WTC11 (cell line): Measurements from ENCODE around the gene TPCN2. TPM values are rescaled to one million over a fixed set of nuclear protein-coding genes. Genes with fewer than 3 reads are reported as not detected.

Experiments
- ATAC-seq: fragments of 200-7000 bp; cut with Tn5 transposase; 2 replicates; pipeline ENCODE4 v1.10.0; 2021; ENCODE audit warnings: mild to moderate bottlenecking, moderate library complexity
- CTCF ChIA-PET: fragments of 300-600 bp; sonication (Branson Sonifier 250); formaldehyde crosslinking; loops from one replicate; lab custom pipeline; 2021; ENCODE audit warnings: antibody characterized with exemption; lab: Charles Lee
- POLR2A ChIA-PET: fragments of 350-600 bp; sonication (Branson Sonifier 250); formaldehyde crosslinking; loops from one replicate; lab custom pipeline; 2021; ENCODE audit warnings: antibody characterized with exemption; lab: Charles Lee
- DNase-seq: peaks from one replicate; pipeline ENCODE4 v3.0.0; 2021; ENCODE audit warnings: low spot score
- H3K27ac Mint-ChIP-seq: 2 replicates; pipeline ENCODE4 v1.8.0; 2021; ENCODE audit warnings: mixed read lengths
- H3K27me3 Mint-ChIP-seq: 2 replicates; pipeline ENCODE4 v1.8.0; 2021; ENCODE audit warnings: low read depth, mild to moderate bottlenecking, moderate library complexity, mixed read lengths
- H3K36me3 Mint-ChIP-seq: 2 replicates; pipeline ENCODE4 v1.8.0; 2021; ENCODE audit warnings: mixed read lengths
- H3K4me1 Mint-ChIP-seq: 2 replicates; pipeline ENCODE4 v1.8.0; 2022; ENCODE audit warnings: mixed read lengths
- H3K4me3 Mint-ChIP-seq: 2 replicates; pipeline ENCODE4 v1.8.0; 2021; ENCODE audit warnings: mild to moderate bottlenecking, moderate library complexity, mixed read lengths
- H3K9me3 Mint-ChIP-seq: 2 replicates; pipeline ENCODE4 v1.8.0; 2021; ENCODE audit warnings: mixed read lengths
- FOXK1 ChIP-seq: sonication (generic); formaldehyde crosslinking; IDR thresholded peaks from 2 replicates; pipeline ENCODE4 v1.8.0; 2022; ENCODE audit warnings: mild to moderate bottlenecking, moderate library complexity, missing genetic modification reagents
- GRHL2 ChIP-seq: fragments of 250-450 bp; sonication (Bioruptor Pico); IDR thresholded peaks from 2 replicates; pipeline ENCODE4 v1.8.0; 2022; ENCODE audit warnings: mild to moderate bottlenecking, moderate library complexity; ENCODE audit not compliant: insufficient replicate concordance, severe bottlenecking
- KAT7 ChIP-seq: sonication (generic); formaldehyde crosslinking; IDR thresholded peaks from 2 replicates; pipeline ENCODE4 v1.8.1; 2023; ENCODE audit warnings: missing genetic modification reagents, mild to moderate bottlenecking, borderline replicate concordance
- NFE2L1 ChIP-seq: sonication (generic); formaldehyde crosslinking; IDR thresholded peaks from 2 replicates; pipeline ENCODE4 v1.8.1; 2023; ENCODE audit warnings: missing genetic modification reagents
- SOX15 ChIP-seq: fragments of 250-450 bp; sonication (Bioruptor Pico); IDR thresholded peaks from 2 replicates; pipeline ENCODE4 v1.9.0; 2021; ENCODE audit warnings: mild to moderate bottlenecking
- TEAD4 ChIP-seq: sonication (generic); formaldehyde crosslinking; IDR thresholded peaks from 2 replicates; pipeline ENCODE4 v1.8.0; 2022; ENCODE audit warnings: mild to moderate bottlenecking, missing genetic modification reagents
- ZNF232 ChIP-seq: sonication (generic); formaldehyde crosslinking; IDR thresholded peaks from 2 replicates; pipeline ENCODE4 v1.8.0; 2022; ENCODE audit warnings: mild to moderate bottlenecking, missing genetic modification reagents
- ZNF263 ChIP-seq: sonication (generic); formaldehyde crosslinking; IDR thresholded peaks from 2 replicates; pipeline ENCODE4 v1.8.1; 2022; ENCODE audit warnings: low read depth, mild to moderate bottlenecking, moderate library complexity, missing genetic modification reagents
- ZNF317 ChIP-seq: sonication (generic); formaldehyde crosslinking; IDR thresholded peaks from 2 replicates; pipeline ENCODE4 v1.8.1; 2023; ENCODE audit warnings: low read depth, mild to moderate bottlenecking, moderate library complexity, missing genetic modification reagents, borderline replicate concordance
- ZNF423 ChIP-seq: fragments of 250-450 bp; sonication (Bioruptor Pico); IDR thresholded peaks from 2 replicates; pipeline ENCODE4 v2.1.2; 2022; ENCODE audit warnings: mild to moderate bottlenecking, moderate library complexity
- total RNA-seq: library from RNA; stranded (reverse); gene quantifications from 3 replicates; pipeline ENCODE4 v1.2.3, GENCODE V29; 2021
- TF ChIP-seq, protein P1 (sequence below): sonication (generic); formaldehyde crosslinking; IDR thresholded peaks from 2 replicates; pipeline ENCODE4 v1.8.0; 2022; ENCODE audit warnings: mild to moderate bottlenecking, missing genetic modification reagents
- TF ChIP-seq, protein P2 (sequence below): sonication (generic); formaldehyde crosslinking; IDR thresholded peaks from 2 replicates; pipeline ENCODE4 v1.8.1; 2022; ENCODE audit warnings: missing genetic modification reagents, borderline replicate concordance
- TF ChIP-seq, protein P3 (sequence below): fragments of 250-450 bp; sonication (Bioruptor Pico); IDR thresholded peaks from 2 replicates; pipeline ENCODE4 v1.9.0; 2021; ENCODE audit warnings: mild to moderate bottlenecking
- TF ChIP-seq, protein P4 (sequence below): sonication (generic); formaldehyde crosslinking; IDR thresholded peaks from 2 replicates; pipeline ENCODE4 v1.8.0; 2023; ENCODE audit warnings: mild to moderate bottlenecking, missing genetic modification reagents
- TF ChIP-seq, protein P5 (sequence below): sonication (generic); formaldehyde crosslinking; IDR thresholded peaks from 2 replicates; pipeline ENCODE4 v1.8.1; 2023; ENCODE audit warnings: mild to moderate bottlenecking, missing genetic modification reagents, borderline replicate concordance
- TF ChIP-seq, protein P6 (sequence below): sonication (generic); formaldehyde crosslinking; IDR thresholded peaks from 2 replicates; pipeline ENCODE4 v1.8.0; 2022; ENCODE audit warnings: mild to moderate bottlenecking, missing genetic modification reagents

Gene TPCN2
- total RNA-seq, 1 experiment from 2014 or later = 24.6 TPM

DNA sequence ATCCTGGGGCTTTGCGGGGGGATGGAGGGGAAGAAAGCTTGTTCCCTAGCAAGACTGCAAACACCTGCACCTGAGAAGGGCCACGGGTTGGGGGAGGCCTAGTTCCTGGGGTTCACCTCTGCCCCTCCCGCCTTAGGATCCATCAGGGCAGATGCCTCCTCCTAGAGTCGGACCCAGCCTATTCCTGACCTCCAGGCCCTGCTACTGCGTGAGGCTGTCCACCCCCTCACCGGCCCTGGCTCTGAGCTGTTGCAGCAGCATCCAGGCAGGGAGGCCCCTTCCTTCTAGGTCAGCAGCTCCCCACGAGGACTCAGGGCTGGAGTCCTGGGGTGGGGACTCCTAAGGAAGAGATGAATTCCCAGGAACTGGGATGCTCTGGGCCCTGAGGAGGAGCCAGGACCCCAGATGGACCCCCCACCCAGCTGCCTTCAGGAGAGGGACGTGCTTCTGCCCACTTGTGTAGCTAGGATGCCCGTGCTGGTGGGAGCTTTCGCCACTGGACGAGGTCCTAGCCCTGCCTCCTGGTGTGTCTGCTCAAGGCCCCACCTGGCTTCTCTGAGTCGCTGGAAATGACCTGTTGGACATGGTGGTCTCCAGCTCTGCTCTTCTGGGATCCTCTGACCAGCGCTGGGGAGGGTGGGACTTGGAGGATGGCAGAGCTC is 46.0 kb upstream of the TPCN2 start:
- CTCF ChIA-PET = interaction anchor here (0.7 to 3.2 kb wide), 8 partner anchors 9 to 529 kb away, joined by 3 to 14 read pairs (median 4); no protein-coding TSS in a partner anchor

More for the DNA sequence above, 46.0 kb upstream of the TPCN2 start:
- no peak for ATAC-seq
- Mint-ChIP-seq H3K4me3 (no peak overlapping the region), H3K27ac (no peak overlapping the region)
- POLR2A ChIA-PET = interaction anchor here (1.0 kb wide), 1 partner anchor 12 kb away, joined by 4 read pairs; no protein-coding TSS in a partner anchor
- TF ChIP-seq, protein P1, sequence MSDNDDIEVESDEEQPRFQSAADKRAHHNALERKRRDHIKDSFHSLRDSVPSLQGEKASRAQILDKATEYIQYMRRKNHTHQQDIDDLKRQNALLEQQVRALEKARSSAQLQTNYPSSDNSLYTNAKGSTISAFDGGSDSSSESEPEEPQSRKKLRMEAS (CRISPR knock-in tag) = no peak
- TF ChIP-seq GRHL2 (no peak), KAT7 (no peak), NFE2L1 (CRISPR knock-in tag) (no peak), SOX15 (no peak), ZNF317 (CRISPR knock-in tag) (no peak), TEAD4 (CRISPR knock-in tag) (no peak), FOXK1 (CRISPR knock-in tag) (no peak), ZNF423 (no peak), ZNF232 (CRISPR knock-in tag) (no peak), ZNF263 (CRISPR knock-in tag) (no peak)
- TF ChIP-seq, protein P2, sequence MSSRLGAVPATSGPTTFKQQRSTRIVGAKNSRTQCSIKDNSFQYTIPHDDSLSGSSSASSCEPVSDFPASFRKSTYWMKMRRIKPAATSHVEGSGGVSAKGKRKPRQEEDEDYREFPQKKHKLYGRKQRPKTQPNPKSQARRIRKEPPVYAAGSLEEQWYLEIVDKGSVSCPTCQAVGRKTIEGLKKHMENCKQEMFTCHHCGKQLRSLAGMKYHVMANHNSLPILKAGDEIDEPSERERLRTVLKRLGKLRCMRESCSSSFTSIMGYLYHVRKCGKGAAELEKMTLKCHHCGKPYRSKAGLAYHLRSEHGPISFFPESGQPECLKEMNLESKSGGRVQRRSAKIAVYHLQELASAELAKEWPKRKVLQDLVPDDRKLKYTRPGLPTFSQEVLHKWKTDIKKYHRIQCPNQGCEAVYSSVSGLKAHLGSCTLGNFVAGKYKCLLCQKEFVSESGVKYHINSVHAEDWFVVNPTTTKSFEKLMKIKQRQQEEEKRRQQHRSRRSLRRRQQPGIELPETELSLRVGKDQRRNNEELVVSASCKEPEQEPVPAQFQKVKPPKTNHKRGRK = no peak
- TF ChIP-seq, protein P3, sequence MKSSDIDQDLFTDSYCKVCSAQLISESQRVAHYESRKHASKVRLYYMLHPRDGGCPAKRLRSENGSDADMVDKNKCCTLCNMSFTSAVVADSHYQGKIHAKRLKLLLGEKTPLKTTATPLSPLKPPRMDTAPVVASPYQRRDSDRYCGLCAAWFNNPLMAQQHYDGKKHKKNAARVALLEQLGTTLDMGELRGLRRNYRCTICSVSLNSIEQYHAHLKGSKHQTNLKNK = no peak
- TF ChIP-seq, protein P4, sequence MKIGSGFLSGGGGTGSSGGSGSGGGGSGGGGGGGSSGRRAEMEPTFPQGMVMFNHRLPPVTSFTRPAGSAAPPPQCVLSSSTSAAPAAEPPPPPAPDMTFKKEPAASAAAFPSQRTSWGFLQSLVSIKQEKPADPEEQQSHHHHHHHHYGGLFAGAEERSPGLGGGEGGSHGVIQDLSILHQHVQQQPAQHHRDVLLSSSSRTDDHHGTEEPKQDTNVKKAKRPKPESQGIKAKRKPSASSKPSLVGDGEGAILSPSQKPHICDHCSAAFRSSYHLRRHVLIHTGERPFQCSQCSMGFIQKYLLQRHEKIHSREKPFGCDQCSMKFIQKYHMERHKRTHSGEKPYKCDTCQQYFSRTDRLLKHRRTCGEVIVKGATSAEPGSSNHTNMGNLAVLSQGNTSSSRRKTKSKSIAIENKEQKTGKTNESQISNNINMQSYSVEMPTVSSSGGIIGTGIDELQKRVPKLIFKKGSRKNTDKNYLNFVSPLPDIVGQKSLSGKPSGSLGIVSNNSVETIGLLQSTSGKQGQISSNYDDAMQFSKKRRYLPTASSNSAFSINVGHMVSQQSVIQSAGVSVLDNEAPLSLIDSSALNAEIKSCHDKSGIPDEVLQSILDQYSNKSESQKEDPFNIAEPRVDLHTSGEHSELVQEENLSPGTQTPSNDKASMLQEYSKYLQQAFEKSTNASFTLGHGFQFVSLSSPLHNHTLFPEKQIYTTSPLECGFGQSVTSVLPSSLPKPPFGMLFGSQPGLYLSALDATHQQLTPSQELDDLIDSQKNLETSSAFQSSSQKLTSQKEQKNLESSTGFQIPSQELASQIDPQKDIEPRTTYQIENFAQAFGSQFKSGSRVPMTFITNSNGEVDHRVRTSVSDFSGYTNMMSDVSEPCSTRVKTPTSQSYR (CRISPR knock-in tag) = no peak
- TF ChIP-seq, protein P5, sequence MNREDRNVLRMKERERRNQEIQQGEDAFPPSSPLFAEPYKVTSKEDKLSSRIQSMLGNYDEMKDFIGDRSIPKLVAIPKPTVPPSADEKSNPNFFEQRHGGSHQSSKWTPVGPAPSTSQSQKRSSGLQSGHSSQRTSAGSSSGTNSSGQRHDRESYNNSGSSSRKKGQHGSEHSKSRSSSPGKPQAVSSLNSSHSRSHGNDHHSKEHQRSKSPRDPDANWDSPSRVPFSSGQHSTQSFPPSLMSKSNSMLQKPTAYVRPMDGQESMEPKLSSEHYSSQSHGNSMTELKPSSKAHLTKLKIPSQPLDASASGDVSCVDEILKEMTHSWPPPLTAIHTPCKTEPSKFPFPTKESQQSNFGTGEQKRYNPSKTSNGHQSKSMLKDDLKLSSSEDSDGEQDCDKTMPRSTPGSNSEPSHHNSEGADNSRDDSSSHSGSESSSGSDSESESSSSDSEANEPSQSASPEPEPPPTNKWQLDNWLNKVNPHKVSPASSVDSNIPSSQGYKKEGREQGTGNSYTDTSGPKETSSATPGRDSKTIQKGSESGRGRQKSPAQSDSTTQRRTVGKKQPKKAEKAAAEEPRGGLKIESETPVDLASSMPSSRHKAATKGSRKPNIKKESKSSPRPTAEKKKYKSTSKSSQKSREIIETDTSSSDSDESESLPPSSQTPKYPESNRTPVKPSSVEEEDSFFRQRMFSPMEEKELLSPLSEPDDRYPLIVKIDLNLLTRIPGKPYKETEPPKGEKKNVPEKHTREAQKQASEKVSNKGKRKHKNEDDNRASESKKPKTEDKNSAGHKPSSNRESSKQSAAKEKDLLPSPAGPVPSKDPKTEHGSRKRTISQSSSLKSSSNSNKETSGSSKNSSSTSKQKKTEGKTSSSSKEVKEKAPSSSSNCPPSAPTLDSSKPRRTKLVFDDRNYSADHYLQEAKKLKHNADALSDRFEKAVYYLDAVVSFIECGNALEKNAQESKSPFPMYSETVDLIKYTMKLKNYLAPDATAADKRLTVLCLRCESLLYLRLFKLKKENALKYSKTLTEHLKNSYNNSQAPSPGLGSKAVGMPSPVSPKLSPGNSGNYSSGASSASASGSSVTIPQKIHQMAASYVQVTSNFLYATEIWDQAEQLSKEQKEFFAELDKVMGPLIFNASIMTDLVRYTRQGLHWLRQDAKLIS = no peak
- TF ChIP-seq, protein P6, sequence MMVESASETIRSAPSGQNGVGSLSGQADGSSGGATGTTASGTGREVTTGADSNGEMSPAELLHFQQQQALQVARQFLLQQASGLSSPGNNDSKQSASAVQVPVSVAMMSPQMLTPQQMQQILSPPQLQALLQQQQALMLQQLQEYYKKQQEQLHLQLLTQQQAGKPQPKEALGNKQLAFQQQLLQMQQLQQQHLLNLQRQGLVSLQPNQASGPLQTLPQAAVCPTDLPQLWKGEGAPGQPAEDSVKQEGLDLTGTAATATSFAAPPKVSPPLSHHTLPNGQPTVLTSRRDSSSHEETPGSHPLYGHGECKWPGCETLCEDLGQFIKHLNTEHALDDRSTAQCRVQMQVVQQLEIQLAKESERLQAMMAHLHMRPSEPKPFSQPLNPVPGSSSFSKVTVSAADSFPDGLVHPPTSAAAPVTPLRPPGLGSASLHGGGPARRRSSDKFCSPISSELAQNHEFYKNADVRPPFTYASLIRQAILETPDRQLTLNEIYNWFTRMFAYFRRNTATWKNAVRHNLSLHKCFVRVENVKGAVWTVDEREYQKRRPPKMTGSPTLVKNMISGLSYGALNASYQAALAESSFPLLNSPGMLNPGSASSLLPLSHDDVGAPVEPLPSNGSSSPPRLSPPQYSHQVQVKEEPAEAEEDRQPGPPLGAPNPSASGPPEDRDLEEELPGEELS (CRISPR knock-in tag) = no peak
- TF ChIP-seq, all 79 proteins: peak for 0
- Mint-ChIP-seq H3K27me3 (no peaks in the 10 kb centered on the region), H3K9me3 (no peaks in the 10 kb centered on the region), H3K36me3 (no peaks in the 10 kb centered on the region), H3K4me1 (peaks cover 8% of the 10 kb centered on the region)
- DNase-seq = peak; percentile 8
